Esophagus muscularis mucosa (tissue), 4 donors: ENCODE data around the gene LMNA.
A peak's percentile ranks its signal among the peaks of the same experiment; 100 is the strongest.

ENCODE experiments used
- EP300 ChIP-seq: sonication (generic); formaldehyde crosslinking; IDR thresholded peaks from one replicate; pipeline ENCODE4 v1.6.1; 2017; ENCODE audit warnings: antibody characterized with exemption
- POLR2A ChIP-seq: fragments of 450-650 bp; IDR thresholded peaks from one replicate; pipeline ENCODE4 v1.6.1; 2017; ENCODE audit warnings: antibody characterized with exemption, moderate library complexity, mild to moderate bottlenecking, low read depth
- POLR2AphosphoS5 ChIP-seq, 2 donors: sonication (generic); formaldehyde crosslinking; IDR thresholded peaks; one replicate each; pipeline ENCODE4 v1.6.1; 2017; ENCODE audit warnings: antibody characterized with exemption in 2 of 2
- TF ChIP-seq, protein P1 (sequence below), 3 experiments: fragments of 200-600 bp in 2 of 3; fragments of 450-650 bp in 1 of 3; sonication (generic) in 2 of 3; IDR thresholded peaks; one replicate each; pipeline ENCODE4 v1.5.1; 2017 to 2019; ENCODE audit warnings: antibody characterized with exemption in 3 of 3, mild to moderate bottlenecking in 2 of 3, moderate library complexity in 1 of 3

DNA sequence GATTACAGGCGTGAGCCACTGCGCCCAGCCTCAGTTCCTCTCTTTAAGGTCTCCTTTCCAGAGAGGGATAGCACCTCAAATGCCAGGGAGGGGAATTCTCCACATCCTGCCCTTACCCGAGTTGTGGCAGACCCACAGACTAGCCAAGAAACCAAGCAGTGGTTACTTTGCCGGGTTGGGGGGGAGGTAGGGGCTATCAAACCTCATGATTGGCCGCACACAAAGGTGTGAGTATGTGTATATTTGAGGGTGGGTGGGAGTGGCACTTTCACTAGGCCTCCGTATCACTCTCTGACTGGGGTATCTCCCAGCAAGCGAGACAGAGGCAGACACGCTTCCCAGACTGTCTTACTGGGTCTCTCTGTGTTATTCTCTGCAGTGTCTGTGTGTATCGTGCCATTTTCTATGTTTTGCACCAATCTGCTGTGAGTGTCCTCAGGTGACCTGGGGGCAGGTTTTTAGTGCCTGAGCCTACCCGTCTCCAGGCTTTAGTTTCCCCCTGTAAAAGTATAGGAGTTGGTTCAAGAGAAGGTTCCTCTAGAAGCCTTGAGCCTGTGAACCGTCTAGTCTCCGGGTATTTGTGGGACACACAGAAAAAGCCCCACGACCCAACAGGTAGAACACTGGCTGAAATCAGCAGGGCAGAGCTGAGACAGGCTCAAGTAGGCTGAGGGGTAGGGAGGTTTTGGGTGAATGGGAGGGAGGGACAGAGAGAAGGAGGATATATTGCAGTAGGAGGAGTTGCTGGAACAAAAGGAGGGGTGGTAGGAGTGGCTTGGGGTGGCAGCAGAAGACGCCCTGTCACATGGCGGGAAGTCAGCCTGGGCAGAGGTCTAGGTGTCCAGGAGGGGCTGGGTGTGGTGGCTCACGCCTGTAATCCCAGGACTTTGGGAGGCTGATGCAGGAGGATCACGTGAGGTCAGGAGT is 10.3 kb downstream of the LMNA start:
- TF ChIP-seq, protein P1, sequence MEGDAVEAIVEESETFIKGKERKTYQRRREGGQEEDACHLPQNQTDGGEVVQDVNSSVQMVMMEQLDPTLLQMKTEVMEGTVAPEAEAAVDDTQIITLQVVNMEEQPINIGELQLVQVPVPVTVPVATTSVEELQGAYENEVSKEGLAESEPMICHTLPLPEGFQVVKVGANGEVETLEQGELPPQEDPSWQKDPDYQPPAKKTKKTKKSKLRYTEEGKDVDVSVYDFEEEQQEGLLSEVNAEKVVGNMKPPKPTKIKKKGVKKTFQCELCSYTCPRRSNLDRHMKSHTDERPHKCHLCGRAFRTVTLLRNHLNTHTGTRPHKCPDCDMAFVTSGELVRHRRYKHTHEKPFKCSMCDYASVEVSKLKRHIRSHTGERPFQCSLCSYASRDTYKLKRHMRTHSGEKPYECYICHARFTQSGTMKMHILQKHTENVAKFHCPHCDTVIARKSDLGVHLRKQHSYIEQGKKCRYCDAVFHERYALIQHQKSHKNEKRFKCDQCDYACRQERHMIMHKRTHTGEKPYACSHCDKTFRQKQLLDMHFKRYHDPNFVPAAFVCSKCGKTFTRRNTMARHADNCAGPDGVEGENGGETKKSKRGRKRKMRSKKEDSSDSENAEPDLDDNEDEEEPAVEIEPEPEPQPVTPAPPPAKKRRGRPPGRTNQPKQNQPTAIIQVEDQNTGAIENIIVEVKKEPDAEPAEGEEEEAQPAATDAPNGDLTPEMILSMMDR (IDR thresholded peaks at IDR 0.05): no peak
- no peak for TF ChIP-seq POLR2A
- TF ChIP-seq POLR2AphosphoS5 (IDR thresholded peaks at IDR 0.05): peak in 1 of 2 donors; percentile 62
- no peak for TF ChIP-seq EP300
